ENCODE measurements around the gene GPC5. TPM values are rescaled to one million over a fixed set of nuclear protein-coding genes. Genes with fewer than 3 reads are reported as not detected.

The GPC5 gene
- total and polyA plus RNA-seq, 7 donors, result 0.23 TPM; not detected in 6

- Histone ChIP-seq H3K4me1 (no peaks in the 10 kb centered on the region), H3K27me3 (ENCODE audit: insufficient read depth in 3 of 3, low read length in 2 of 3) (no peaks in the 10 kb centered on the region), H3K4me3 (no peak overlapping the region), H3K27ac (no peak overlapping the region), H3K9me3 (no peaks in the 10 kb centered on the region), H3K36me3 (ENCODE audit: insufficient read depth in 1 of 2, low read depth in 1 of 2) (no peaks in the 10 kb centered on the region)
- TF ChIP-seq, protein P1, sequence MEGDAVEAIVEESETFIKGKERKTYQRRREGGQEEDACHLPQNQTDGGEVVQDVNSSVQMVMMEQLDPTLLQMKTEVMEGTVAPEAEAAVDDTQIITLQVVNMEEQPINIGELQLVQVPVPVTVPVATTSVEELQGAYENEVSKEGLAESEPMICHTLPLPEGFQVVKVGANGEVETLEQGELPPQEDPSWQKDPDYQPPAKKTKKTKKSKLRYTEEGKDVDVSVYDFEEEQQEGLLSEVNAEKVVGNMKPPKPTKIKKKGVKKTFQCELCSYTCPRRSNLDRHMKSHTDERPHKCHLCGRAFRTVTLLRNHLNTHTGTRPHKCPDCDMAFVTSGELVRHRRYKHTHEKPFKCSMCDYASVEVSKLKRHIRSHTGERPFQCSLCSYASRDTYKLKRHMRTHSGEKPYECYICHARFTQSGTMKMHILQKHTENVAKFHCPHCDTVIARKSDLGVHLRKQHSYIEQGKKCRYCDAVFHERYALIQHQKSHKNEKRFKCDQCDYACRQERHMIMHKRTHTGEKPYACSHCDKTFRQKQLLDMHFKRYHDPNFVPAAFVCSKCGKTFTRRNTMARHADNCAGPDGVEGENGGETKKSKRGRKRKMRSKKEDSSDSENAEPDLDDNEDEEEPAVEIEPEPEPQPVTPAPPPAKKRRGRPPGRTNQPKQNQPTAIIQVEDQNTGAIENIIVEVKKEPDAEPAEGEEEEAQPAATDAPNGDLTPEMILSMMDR (IDR thresholded peaks at IDR 0.05), result no peak
- no peak for DNase-seq
- WGBS, 3 donors, result 57 to 66% (median 65%) methylated on average over 7 of the region's 7 CpGs
- ATAC-seq, result no peak
- intact Hi-C loops (cut with DNase I), result no loop called here
Observed at GRCh38 chr13:92781965-92782690, 1383.7 kb downstream of the GPC5 start.

GRCh38 chr13:92802776-92803175 is 1404.4 kb downstream of the GPC5 start:
- H3K4me3 ChIP-seq, result no peak overlapping the region
- intact Hi-C loops (cut with DNase I), result no loop called here
- no peaks in the 10 kb centered on the region for H3K27me3 ChIP-seq (ENCODE audit: insufficient read depth in 3 of 3, low read length in 2 of 3)
- H3K9me3 ChIP-seq, result no peaks in the 10 kb centered on the region
- no peaks in the 10 kb centered on the region for H3K36me3 ChIP-seq (ENCODE audit: insufficient read depth in 1 of 2, low read depth in 1 of 2)
- ATAC-seq, result no peak
- H3K27ac ChIP-seq, result no peak overlapping the region
- WGBS, 3 donors, result 15 to 33% (median 18%) methylated on average over 1 of the region's 1 CpG
- H3K4me1 ChIP-seq, result no peaks in the 10 kb centered on the region
- TF ChIP-seq, protein P1 (IDR thresholded peaks at IDR 0.05), result no peak
- no peak for DNase-seq

GRCh38 chr13:92804346-92804745 is 1405.9 kb downstream of the GPC5 start:
- ATAC-seq (no peak), DNase-seq (no peak)
- H3K4me3 ChIP-seq, result no peak overlapping the region
- no peaks in the 10 kb centered on the region for H3K4me1 ChIP-seq
- no peak overlapping the region for H3K27ac ChIP-seq
- WGBS, 3 donors, result 89 to 95% (median 91%) methylated on average over 1 of the region's 1 CpG
- TF ChIP-seq, protein P1 (IDR thresholded peaks at IDR 0.05), result no peak
- intact Hi-C loops (cut with DNase I), result no loop called here
- H3K9me3 ChIP-seq, result no peaks in the 10 kb centered on the region
- H3K36me3 ChIP-seq (ENCODE audit: insufficient read depth in 1 of 2, low read depth in 1 of 2), result no peaks in the 10 kb centered on the region
- no peaks in the 10 kb centered on the region for H3K27me3 ChIP-seq (ENCODE audit: insufficient read depth in 3 of 3, low read length in 2 of 3)

DNA sequence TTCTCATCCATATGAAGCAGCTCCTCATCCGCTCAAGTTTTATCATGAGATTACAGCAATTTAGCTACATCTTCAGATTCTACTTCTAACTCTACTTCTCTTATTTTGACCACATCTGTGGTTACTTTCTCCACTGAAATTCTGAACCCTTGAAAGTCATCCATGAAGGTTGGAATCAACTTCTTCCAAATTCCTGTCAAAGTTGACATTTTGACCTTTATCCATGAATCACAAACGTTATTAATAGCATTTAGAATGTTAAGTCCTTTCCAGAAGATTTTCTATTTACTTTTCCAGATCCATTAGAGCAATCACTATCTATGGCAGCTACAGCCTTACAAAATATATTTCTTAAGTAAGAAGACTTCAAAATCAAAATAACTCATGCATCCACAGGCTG is 1406.5 kb downstream of the GPC5 start:
- Histone ChIP-seq H3K9me3 (no peaks in the 10 kb centered on the region), H3K36me3 (ENCODE audit: insufficient read depth in 1 of 2, low read depth in 1 of 2) (no peaks in the 10 kb centered on the region), H3K4me1 (no peaks in the 10 kb centered on the region), H3K4me3 (no peak overlapping the region), H3K27me3 (ENCODE audit: insufficient read depth in 3 of 3, low read length in 2 of 3) (no peaks in the 10 kb centered on the region), H3K27ac (no peak overlapping the region)
- intact Hi-C loops (cut with DNase I), result no loop called here
- no peak for ATAC-seq
- no peak for DNase-seq
- TF ChIP-seq, protein P1 (IDR thresholded peaks at IDR 0.05), result no peak
- WGBS, 3 donors, result 54 to 55% (median 54%) methylated on average over 2 of the region's 2 CpGs

DNA sequence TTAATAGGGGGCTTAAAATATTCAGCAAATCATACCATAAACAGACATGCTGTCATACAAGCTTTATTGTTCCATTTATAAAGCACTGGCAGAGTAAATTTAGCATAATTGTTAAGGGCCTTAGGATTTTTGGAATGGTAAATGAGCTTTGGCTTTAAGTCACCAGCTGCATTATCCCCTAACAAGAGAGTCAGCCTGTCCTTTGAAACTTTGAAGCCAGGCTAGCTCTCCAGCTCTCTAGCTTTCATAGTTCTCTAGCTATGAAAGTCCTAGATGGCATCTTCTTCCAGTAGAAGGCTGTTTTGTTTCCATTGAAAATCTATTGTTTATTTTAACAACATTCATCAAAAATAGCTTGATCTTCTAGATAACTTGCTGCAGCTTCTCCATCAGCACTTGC is 1407.3 kb downstream of the GPC5 start:
- Histone ChIP-seq H3K27me3 (ENCODE audit: insufficient read depth in 3 of 3, low read length in 2 of 3) (no peaks in the 10 kb centered on the region), H3K9me3 (no peaks in the 10 kb centered on the region), H3K4me1 (no peaks in the 10 kb centered on the region), H3K27ac (no peak overlapping the region), H3K4me3 (peak overlapping the region; percentile 36), H3K36me3 (ENCODE audit: insufficient read depth in 1 of 2, low read depth in 1 of 2) (no peaks in the 10 kb centered on the region)
- intact Hi-C loops (cut with DNase I), result no loop called here
- TF ChIP-seq, protein P1 (IDR thresholded peaks at IDR 0.05), result no peak
- ATAC-seq (no peak), DNase-seq (no peak)
